Adrenal gland (tissue), 12 donors: ENCODE results near the gene DPP8. TPM values are rescaled to one million over a fixed set of nuclear protein-coding genes. Genes with fewer than 3 reads are reported as not detected.

Source experiments
- DNase-seq, 7 donors: peaks; one replicate each; pipeline ENCODE4 v3.0.0-alpha.2; 2019 to 2020
- H3K27ac ChIP-seq, 5 donors: fragments of 200-600 bp; sonication (generic) in 4 of 5; 1 replicate in 3 of 5; 2 replicates in 2 of 5; pipeline versions ENCODE4 v1.5.1 to v1.8.0; 2016 to 2020; ENCODE audit warnings: mild to moderate bottlenecking in 1 of 5
- H3K27me3 ChIP-seq: fragments of 200-600 bp; 2 replicates; pipeline ENCODE4 v1.8.0; 2021
- H3K36me3 ChIP-seq, 2 donors: fragments of 200-600 bp; replicated peaks in 1 of 2; 1 replicate in 1 of 2; 2 replicates in 1 of 2; pipeline versions ENCODE4 v1.5.1 to v1.8.0; 2018 to 2022
- H3K4me1 ChIP-seq, 2 donors: fragments of 200-600 bp; replicated peaks in 1 of 2; 1 replicate in 1 of 2; 2 replicates in 1 of 2; pipeline versions ENCODE4 v1.5.1 to v1.8.0; 2018 to 2021
- H3K4me3 ChIP-seq, 4 donors: fragments of 200-600 bp; sonication (generic) in 3 of 4; one replicate each; pipeline ENCODE4 v1.5.1; 2016 to 2018
- H3K9me3 ChIP-seq, 3 donors: fragments of 200-600 bp; sonication (generic) in 1 of 3; replicated peaks in 1 of 3; 1 replicate in 2 of 3; 2 replicates in 1 of 3; pipeline versions ENCODE4 v1.5.1 to v1.8.0; 2016 to 2021
- POLR2A ChIP-seq, 2 donors: fragments of 450-650 bp; IDR thresholded peaks; one replicate each; pipeline ENCODE4 v1.6.1; 2017; ENCODE audit warnings: antibody characterized with exemption in 2 of 2, mild to moderate bottlenecking in 2 of 2, moderate library complexity in 1 of 2
- WGBS, 4 donors: extraction: QIAGEN DNeasy Blood & Tissue Kit in 2 of 4; methylation state at CpG; one replicate each; pipeline versions ENCODE4 v1.1.5 to v1.1.7; 2013 to 2017; 5-methylcytosine and 5-hydroxymethylcytosine counted together
- intact Hi-C, 2 donors: fragments of 100-400 bp; cut with DNase I; formaldehyde crosslinking; loops; one replicate each; pipeline versions ENCODE4 v1.14.1 to v1.15.0; 2022 to 2023
- polyA plus RNA-seq, 3 donors: library from polyadenylated mRNA; stranded (reverse); fragments of 200-250 nt in 2 of 3; fragments of 350-450 nt in 1 of 3; fragmentation: Illumina TruSeq in 1 of 3; extraction: RNeasy Lipid Tissue Mini Kit (QIAGEN cat#74804) in 1 of 3; gene quantifications; one replicate each; pipeline ENCODE4 v1.2.3, GENCODE V29; 2013 to 2014
- total RNA-seq, 9 donors: library from RNA; depleted of rRNA in 4 of 9; stranded (reverse); fragments of >200 nt in 4 of 9; fragments of 120-200 nt in 1 of 9; fragmentation: NEBNext Ultra II Directional in 1 of 9; extraction: Animal tissue kit (Norgen Biotek cat#: 25700) in 1 of 9; gene quantifications; one replicate each; pipeline versions ENCODE4 v1.1.0 to v1.2.4, GENCODE V29; 2013 to 2023
- TF ChIP-seq, protein P1 (sequence below), 6 experiments: fragments of 450-650 bp in 4 of 6; fragments of 200-600 bp in 2 of 6; sonication (generic) in 1 of 6; IDR thresholded peaks; 1 replicate in 5 of 6; 2 replicates in 1 of 6; pipeline versions ENCODE4 v1.5.1 to v1.8.0; 2016 to 2021; ENCODE audit warnings: antibody characterized with exemption in 6 of 6, mild to moderate bottlenecking in 2 of 6, moderate library complexity in 1 of 6
- donor health status: healthy with polysubstance abuse.
- donor health status: Bipolar disorder and iron deficiency.
- donor health status: DM: yes; HTN: yes; CAD: no.
- donor health status: DM: no; HTN: no; CAD: no.
- donor health status: DM: no; HTN: no; CAD: no.
- donor health status: DM: yes; HTN: yes; CAD: no.

Gene DPP8
- total and polyA plus RNA-seq, 12 donors, result 5.7 to 101 (median 40.4) TPM

DNA sequence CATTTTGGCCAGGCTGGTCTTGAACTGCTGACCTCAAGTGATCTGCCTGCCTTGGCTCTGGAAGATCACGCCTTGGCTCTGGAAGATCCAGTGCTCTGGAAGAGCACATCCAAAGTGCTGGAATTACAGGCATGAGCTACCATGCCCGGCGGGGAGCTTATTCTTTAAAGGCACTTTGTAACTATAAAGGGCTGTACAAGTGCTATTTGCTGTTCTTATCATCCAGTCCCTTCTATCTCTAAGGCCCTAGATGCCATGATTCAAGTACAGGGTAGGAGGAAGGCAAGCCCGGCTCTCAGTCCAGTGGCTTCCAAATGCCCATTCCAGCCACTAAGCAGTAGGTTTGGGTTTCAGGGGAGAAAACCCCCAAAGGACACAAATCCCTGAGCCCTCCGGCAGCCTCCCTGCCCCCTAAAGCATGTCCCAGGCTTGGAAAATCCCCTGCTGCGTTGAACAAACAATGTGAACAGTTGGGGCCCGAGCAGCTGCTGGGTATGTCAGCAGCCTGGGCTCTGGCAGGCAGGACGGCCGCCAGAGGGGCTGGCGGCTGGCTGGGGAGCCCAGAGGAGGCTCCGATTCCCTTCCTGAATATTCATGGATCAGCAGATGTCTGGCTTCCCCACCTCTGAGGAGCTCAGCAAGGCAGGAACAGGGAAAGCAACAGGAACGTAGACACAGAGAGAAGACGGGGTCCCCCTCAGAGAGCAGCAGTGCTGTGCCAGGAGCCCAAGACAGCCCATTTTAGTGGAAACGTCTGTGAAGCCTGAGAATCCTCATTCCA, 102.5 kb downstream of the DPP8 start:
- WGBS, 4 donors, result 75 to 82% (median 79%) methylated on average over 13 to 14 of the region's 14 CpGs
- Histone ChIP-seq H3K27me3 (no peaks in the 10 kb centered on the region), H3K36me3 (no peaks in the 10 kb centered on the region), H3K27ac (no peak overlapping the region), H3K9me3 (no peaks in the 10 kb centered on the region), H3K4me3 (no peak overlapping the region), H3K4me1 (peaks cover 0 to 23% of the 10 kb centered on the region in 2 donors)
- TF ChIP-seq, protein P1, sequence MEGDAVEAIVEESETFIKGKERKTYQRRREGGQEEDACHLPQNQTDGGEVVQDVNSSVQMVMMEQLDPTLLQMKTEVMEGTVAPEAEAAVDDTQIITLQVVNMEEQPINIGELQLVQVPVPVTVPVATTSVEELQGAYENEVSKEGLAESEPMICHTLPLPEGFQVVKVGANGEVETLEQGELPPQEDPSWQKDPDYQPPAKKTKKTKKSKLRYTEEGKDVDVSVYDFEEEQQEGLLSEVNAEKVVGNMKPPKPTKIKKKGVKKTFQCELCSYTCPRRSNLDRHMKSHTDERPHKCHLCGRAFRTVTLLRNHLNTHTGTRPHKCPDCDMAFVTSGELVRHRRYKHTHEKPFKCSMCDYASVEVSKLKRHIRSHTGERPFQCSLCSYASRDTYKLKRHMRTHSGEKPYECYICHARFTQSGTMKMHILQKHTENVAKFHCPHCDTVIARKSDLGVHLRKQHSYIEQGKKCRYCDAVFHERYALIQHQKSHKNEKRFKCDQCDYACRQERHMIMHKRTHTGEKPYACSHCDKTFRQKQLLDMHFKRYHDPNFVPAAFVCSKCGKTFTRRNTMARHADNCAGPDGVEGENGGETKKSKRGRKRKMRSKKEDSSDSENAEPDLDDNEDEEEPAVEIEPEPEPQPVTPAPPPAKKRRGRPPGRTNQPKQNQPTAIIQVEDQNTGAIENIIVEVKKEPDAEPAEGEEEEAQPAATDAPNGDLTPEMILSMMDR (IDR thresholded peaks at IDR 0.05), result no peak
- TF ChIP-seq POLR2A (IDR thresholded peaks at IDR 0.05), result no peak
- intact Hi-C loops, result no loop called here
- DNase-seq, result no peak

DNA sequence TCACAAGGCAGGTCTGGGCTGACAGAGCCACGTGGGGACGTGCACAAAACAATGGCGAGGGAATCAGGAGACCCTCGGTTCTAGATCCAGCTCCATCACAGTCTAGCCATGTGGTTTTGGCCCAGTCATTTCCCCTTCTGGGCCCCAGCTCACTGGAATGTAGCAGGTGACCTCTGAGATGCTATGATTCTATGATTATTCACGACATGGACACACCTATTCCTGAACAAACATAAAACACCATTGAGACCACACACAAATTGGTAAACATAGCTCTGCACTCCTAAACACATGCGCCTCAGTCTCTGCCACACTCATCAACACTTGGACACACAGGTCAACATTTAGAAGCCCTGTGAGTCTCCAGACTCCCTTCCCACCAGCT, 103.7 kb downstream of the DPP8 start:
- intact Hi-C loops, result no loop called here
- TF ChIP-seq, protein P1 (IDR thresholded peaks at IDR 0.05), result no peak
- TF ChIP-seq POLR2A (IDR thresholded peaks at IDR 0.05), result no peak

DNA sequence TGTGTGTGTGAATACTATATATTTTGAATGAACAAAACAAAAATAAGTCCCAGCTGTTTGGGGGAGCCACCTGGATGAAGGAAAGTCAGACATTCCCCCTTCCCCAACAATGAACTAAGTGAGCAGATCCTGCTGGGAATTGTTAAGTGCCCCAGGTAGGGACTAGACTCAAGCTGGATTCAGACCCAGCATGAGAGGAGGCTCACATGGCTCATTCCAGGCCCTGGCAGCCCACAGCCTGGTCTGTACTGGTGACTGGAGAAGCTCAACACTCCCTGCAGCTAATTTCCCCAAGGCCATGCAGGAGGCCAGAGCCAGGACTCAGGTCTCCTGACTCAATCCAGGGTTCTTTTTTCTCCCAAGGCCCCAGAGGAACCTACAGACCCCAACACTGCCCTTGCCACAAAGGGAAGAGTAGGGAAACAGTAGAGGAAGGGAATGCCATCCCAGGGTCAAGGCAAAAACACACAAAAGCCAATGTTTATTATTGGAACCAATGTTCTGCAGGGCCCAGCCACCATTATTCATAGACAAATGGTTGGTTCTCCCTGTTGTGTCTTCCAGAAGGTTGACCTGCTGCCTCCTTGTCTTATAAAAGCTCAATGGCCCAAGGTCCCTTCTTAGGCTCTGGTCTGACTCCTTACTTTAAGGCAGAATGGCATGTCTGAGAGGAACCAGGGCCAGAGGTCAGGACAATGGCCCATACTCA, 104.3 kb downstream of the DPP8 start:
- Histone ChIP-seq H3K4me1 (peaks cover 0 to 23% of the 10 kb centered on the region in 2 donors), H3K9me3 (no peaks in the 10 kb centered on the region), H3K27me3 (no peaks in the 10 kb centered on the region), H3K36me3 (no peaks in the 10 kb centered on the region), H3K4me3 (no peak overlapping the region), H3K27ac (no peak overlapping the region)
- DNase-seq, result peak in 4 of 7 donors; percentile 28 to 45 (median 34)
- TF ChIP-seq POLR2A (IDR thresholded peaks at IDR 0.05), result no peak
- TF ChIP-seq, protein P1 (IDR thresholded peaks at IDR 0.05), result no peak
- intact Hi-C loops, result no loop called here

More for the DNA sequence above, 103.7 kb downstream of the DPP8 start:
- Histone ChIP-seq H3K4me3 (no peak overlapping the region), H3K27me3 (no peaks in the 10 kb centered on the region), H3K4me1 (peaks cover 0 to 23% of the 10 kb centered on the region in 2 donors), H3K9me3 (no peaks in the 10 kb centered on the region), H3K27ac (no peak overlapping the region), H3K36me3 (no peaks in the 10 kb centered on the region)
- 82 to 95% (median 84%) methylated on average over 6 of the region's 6 CpGs for WGBS, 4 donors
- no peak for DNase-seq

DNA sequence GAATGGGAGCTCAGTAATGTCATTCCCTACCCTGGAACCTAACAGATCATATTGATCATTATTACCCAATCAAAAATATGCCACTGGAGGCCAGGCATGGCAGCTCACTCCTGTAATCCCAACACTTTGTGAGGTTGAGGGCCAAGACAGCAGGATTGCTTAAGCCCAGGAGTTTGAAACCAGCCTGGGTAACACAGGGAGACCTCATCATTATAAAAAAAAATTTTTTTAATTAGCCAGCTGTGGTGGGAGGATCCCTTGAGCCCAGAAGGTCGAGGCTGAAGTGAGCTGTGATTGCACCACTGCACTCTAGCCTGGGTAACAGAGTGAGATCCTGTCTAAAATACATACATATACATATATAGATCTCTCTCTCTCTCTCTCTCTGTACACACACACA, 104.9 kb downstream of the DPP8 start:
- no peaks in the 10 kb centered on the region for H3K9me3 ChIP-seq
- peaks cover 0 to 23% of the 10 kb centered on the region in 2 donors for H3K4me1 ChIP-seq
- WGBS, 4 donors, result 26 to 42% (median 34%) methylated on average over 1 of the region's 1 CpG
- intact Hi-C loops, result no loop called here
- H3K27me3 ChIP-seq, result no peaks in the 10 kb centered on the region
- DNase-seq, result no peak
- H3K27ac ChIP-seq, result no peak overlapping the region
- H3K4me3 ChIP-seq, result no peak overlapping the region
- no peaks in the 10 kb centered on the region for H3K36me3 ChIP-seq
- TF ChIP-seq, protein P1 (IDR thresholded peaks at IDR 0.05), result no peak
- no peak for TF ChIP-seq POLR2A (IDR thresholded peaks at IDR 0.05)
